NCI-H1105 treated with DMSO at 0.1 percent for 48 hours (cell line): ENCODE data around the gene MTHFD2L.
A peak's percentile ranks its signal among the peaks of the same experiment; 100 is the strongest.

Experiments
- DNase-seq: peaks from one replicate; lab custom pipeline; 2025; lab: John Stamatoyannopoulos, UW

The MTHFD2L gene

GRCh38 chr4:74307170-74307569 lies 149.3 kb downstream of the MTHFD2L start:
- no peak for DNase-seq

GRCh38 chr4:74308215-74308614 lies 150.3 kb downstream of the MTHFD2L start, which contains the start of gene EPGN:
Gene EPGN (plus strand): TSS chr4:74308470. CDS start chr4:74308534, 64 bp downstream.
- no peak for DNase-seq

- no peak for DNase-seq
These were observed 151.3 kb downstream of the MTHFD2L start for GRCh38 chr4:74309223-74309622.

GRCh38 chr4:74311696-74312313 lies 153.9 kb downstream of the MTHFD2L start:
- peak; percentile 59 for DNase-seq

GRCh38 chr4:74314329-74314728 lies 156.4 kb downstream of the MTHFD2L start:
- DNase-seq, result no peak

GRCh38 chr4:74314944-74315343 lies 157.0 kb downstream of the MTHFD2L start:
- DNase-seq, result no peak

- DNase-seq, result no peak
These were observed 157.5 kb downstream of the MTHFD2L start for GRCh38 chr4:74315376-74315775.

GRCh38 chr4:74316397-74316796 lies 158.5 kb downstream of the MTHFD2L start:
- no peak for DNase-seq

GRCh38 chr4:74317616-74318246 lies 159.8 kb downstream of the MTHFD2L start:
- DNase-seq, result no peak

- DNase-seq, result no peak
These were observed 160.4 kb downstream of the MTHFD2L start for GRCh38 chr4:74318276-74318675.

- no peak for DNase-seq
These were observed 161.6 kb downstream of the MTHFD2L start for GRCh38 chr4:74319470-74319869.

- DNase-seq, result peak; percentile 71
These were observed 162.7 kb downstream of the MTHFD2L start for GRCh38 chr4:74320559-74321118.

- no peak for DNase-seq
These were observed 164.4 kb downstream of the MTHFD2L start for GRCh38 chr4:74322301-74322700.

- DNase-seq, result no peak
These were observed 165.7 kb downstream of the MTHFD2L start for GRCh38 chr4:74323663-74324062.

GRCh38 chr4:74324262-74324661 lies 166.3 kb downstream of the MTHFD2L start:
- DNase-seq, result no peak

GRCh38 chr4:74325886-74326285 lies 168.0 kb downstream of the MTHFD2L start:
- no peak for DNase-seq

- DNase-seq, result no peak
These were observed 169.8 kb downstream of the MTHFD2L start for GRCh38 chr4:74327762-74328161.

GRCh38 chr4:74328501-74328900 lies 170.6 kb downstream of the MTHFD2L start:
- DNase-seq, result no peak

GRCh38 chr4:74329307-74329706 lies 171.4 kb downstream of the MTHFD2L start:
- DNase-seq, result no peak

- no peak for DNase-seq
These were observed 172.4 kb downstream of the MTHFD2L start for GRCh38 chr4:74330295-74330750.

- DNase-seq, result no peak
These were observed 173.3 kb downstream of the MTHFD2L start for GRCh38 chr4:74331252-74331651.

GRCh38 chr4:74331944-74332343 lies 174.0 kb downstream of the MTHFD2L start:
- no peak for DNase-seq

GRCh38 chr4:74334636-74335035 lies 176.7 kb downstream of the MTHFD2L start:
- no peak for DNase-seq
